HG03066 (cell line): Measurements from ENCODE around the gene SPOCD1.

Experiments used
- ATAC-seq: cut with Tn5 transposase; IDR thresholded peaks from one replicate; pipeline ENCODE4 v1.9.1; 2021; ENCODE audit warnings: low read depth; ENCODE audit not compliant: unreplicated experiment

SPOCD1 gene

GRCh38 chr1:31815752-31816500, at the start of gene SPOCD1:
Gene SPOCD1 (minus strand): TSS chr1:31816022. CDS start chr1:31815333, 689 bp downstream.
- ATAC-seq: no peak

DNA sequence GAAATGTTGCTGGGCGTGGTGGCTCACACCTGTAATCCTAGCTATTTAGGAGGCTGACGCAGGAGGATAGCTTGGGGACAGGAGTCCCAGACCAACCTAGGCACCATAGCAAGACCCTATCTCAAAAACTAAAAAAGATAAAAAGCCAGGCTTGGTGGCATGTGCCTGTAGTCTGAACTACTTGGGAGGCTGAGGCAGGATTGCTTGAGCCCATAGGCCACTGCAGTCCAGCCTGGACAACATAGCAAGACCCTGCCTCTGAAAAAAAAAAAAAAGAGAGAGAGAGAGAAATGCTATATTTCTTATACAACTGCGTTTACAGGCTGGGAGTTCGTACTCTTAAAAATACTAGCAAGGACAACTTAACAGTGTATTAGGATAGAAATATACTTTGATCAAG, 46.2 kb upstream of the SPOCD1 start:
- no peak for ATAC-seq

GRCh38 chr1:31861346-31861745, 45.5 kb upstream of the SPOCD1 start:
- ATAC-seq: no peak

- no peak for ATAC-seq
These were observed 44.8 kb upstream of the SPOCD1 start for GRCh38 chr1:31860581-31860980.

DNA sequence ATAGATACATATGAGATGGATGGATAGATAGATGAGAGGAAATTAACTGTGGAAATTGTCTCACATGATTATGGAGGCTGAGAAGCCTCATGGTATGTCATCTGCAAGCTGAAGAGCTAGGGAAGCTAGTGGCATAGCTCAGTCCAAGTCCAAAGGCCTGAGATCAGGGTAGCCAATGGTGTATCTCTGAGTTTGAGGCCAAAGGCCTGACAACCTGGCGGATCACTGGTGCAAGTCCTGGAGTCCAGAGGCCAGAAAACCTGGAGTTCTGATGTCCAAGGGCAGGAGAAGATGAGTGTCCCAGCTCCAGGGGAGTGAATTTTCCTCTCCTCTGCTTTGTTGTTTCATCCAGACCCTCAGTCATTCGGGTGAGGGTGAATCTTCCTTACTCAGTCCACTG, 43.9 kb upstream of the SPOCD1 start:
- ATAC-seq: no peak

DNA sequence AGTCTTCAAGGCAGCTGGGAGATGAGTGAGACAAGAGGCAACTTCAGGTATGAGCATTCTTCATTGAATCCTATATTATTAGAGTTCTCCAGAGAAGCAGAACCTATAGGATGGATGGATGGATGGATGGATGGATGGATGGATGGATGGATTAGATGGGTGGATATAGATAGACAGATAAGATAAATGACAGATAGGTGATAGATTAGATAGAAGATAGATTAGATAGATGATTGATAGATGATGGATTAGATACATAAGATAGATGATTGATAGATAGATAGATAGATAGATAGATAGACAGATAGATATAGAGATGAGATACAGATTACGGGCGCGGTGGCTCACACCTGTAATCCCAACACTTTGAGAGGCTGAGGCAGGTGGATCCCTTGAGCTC, 43.2 kb upstream of the SPOCD1 start:
- no peak for ATAC-seq

- ATAC-seq: no peak
These were observed 42.0 kb upstream of the SPOCD1 start for GRCh38 chr1:31857863-31858262.

- no peak for ATAC-seq
These were observed 40.3 kb upstream of the SPOCD1 start for GRCh38 chr1:31856140-31856539.

- no peak for ATAC-seq
These were observed 39.4 kb upstream of the SPOCD1 start for GRCh38 chr1:31855038-31855845.

DNA sequence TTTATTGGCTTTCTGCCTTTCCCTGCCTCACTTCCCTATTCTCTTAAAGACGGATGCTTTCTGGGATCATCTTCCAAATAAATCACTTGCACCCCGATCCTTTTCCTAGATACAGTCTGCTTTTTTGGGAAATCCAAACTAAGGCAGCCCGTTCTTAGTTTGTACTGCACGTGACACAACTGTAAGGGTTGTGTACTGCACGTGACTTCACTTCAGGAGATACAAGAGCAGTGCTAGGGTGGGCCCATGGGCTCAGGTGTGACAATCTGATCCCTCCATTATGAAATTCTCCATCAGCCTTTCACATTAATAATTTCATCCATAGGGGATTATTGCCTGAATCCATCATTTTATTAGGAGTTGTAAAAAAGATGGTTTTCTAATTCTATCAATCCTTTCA, 33.8 kb upstream of the SPOCD1 start:
- no peak for ATAC-seq

GRCh38 chr1:31848381-31848897, 32.6 kb upstream of the SPOCD1 start:
- no peak for ATAC-seq

DNA sequence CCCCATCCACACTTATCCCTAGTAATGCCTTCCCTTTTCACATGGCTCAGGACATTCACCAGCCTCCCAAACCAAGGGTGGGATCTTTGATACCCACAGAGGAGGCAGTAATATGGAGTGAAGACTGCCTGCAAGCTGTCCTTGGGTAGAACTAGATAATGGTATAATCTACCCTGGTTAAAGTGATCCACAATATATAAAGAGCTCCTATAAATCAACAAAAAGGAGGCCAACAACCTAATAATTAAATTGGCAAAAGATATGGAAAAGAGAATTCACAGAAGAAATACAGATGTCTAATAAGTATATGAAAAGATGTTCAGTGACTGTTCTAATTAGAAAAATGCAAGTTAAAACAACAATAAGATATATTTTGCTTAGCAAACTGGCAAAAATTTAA, 30.7 kb upstream of the SPOCD1 start:
- ATAC-seq: no peak

DNA sequence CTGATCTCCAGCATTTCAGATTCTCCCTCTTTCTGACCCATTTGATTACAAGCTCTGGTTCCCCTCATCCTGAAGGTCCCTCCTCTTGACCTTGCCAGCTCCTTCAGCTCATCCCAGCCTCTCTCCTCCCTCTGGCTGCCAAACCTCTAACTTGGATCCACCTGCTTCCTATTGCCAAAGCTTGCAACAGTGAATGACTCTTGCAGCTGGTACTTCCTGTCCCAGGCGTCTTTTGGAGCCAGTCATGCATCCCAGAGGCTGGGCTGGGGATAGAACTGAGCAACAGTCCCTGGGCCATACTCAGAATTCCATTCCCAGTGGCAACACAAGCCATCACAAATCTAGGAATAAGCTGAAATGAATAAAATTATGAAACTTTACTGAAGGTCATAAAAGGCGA, 27.7 kb upstream of the SPOCD1 start:
- no peak for ATAC-seq

- ATAC-seq: no peak
These were observed 24.0 kb upstream of the SPOCD1 start for GRCh38 chr1:31839662-31840343.

- ATAC-seq: no peak
These were observed 21.8 kb upstream of the SPOCD1 start for GRCh38 chr1:31837451-31838158.

DNA sequence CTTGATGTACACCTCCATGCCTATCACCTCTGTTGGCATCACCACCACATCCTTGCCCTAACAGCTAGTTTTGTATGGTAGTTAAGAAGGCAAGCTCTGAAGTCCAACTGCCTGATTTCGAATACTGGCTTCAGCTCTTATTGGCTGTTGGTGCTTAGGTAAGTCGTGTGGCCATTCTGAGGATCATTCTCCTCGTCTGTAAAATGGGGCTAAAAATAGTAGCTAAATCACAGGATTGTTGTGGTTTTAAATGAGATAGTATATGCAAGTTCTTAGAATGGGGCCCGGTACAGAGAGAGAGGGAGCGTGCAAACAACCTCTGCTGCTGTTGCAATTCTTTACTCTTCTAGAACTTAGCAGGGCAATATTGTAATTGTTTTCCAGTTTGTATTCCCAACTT, 20.8 kb upstream of the SPOCD1 start:
- no peak for ATAC-seq

DNA sequence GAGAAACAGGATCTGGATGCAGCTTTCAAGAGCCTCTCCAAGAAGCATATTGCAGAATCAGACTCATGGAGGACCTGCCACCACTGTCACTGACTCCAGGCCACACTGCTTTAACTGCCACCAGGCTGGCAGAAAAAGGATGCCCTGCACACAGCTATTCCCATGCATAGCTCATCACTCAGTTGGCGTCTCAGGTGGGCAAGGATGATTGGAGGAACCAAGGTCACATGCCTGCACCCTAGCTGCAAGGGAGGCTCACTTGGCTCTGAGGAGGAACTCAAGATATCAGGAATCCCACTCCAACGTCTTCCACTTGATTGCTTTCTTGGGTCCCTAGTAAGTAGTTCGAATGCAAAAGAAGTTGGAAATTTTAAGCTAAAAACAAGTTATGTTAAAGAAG, 19.6 kb upstream of the SPOCD1 start:
- no peak for ATAC-seq

- no peak for ATAC-seq
These were observed 18.7 kb upstream of the SPOCD1 start for GRCh38 chr1:31834501-31834900.

- ATAC-seq: no peak
These were observed 15.9 kb upstream of the SPOCD1 start for GRCh38 chr1:31831397-31832378.
